IMR-90 (cell line): ENCODE data around the gene F2. TPM values are rescaled to one million over a fixed set of nuclear protein-coding genes. Genes with fewer than 3 reads are reported as not detected.

Experiments
- ATAC-seq: fragments of 200-7000 bp; cut with Tn5 transposase; 2 replicates; pipeline ENCODE4 v1.9.1; 2020; ENCODE audit warnings: low read depth, mild to moderate bottlenecking, moderate library complexity
- BruUV-seq: library from RNA; stranded (reverse); fragments of 400-500 nt; replicated peaks from 2 replicates; lab custom pipeline; 2021; lab: Mats Ljungman, UMichigan
- CTCF ChIA-PET: fragments of 300-600 bp; formaldehyde crosslinking; extraction: SDS; loops from one replicate; lab custom pipeline; 2021; ENCODE audit warnings: antibody characterized with exemption; lab: Yijun Ruan, JAX
- POLR2A ChIA-PET: fragments of 300-600 bp; sonication (Branson Sonifier 250); formaldehyde crosslinking; loops from one replicate; lab custom pipeline; 2022; ENCODE audit warnings: antibody characterized with exemption; ENCODE audit not compliant: unreplicated experiment; lab: Charles Lee
- DNase-seq: peaks from one replicate; pipeline ENCODE4 v3.0.0; 2013
- H2AFZ ChIP-seq: replicated peaks from 2 replicates; pipeline ENCODE3; 2013; ENCODE audit warnings: low read length, mild to moderate bottlenecking; ENCODE audit not compliant: poor library complexity
- H2AK5ac ChIP-seq: 2 replicates; pipeline ENCODE4 v1.6.1; 2013; ENCODE audit warnings: low read depth, low read length, inconsistent platforms
- H2AK9ac ChIP-seq: replicated peaks from 2 replicates; pipeline ENCODE3; 2013; ENCODE audit warnings: mild to moderate bottlenecking, low read depth, low read length, moderate library complexity; ENCODE audit not compliant: poor library complexity
- H2BK120ac ChIP-seq: 2 replicates; pipeline ENCODE4 v1.6.1; 2013; ENCODE audit warnings: low read depth, low read length, inconsistent platforms
- H2BK15ac ChIP-seq: 3 replicates; pipeline ENCODE4 v1.6.1; 2013; ENCODE audit warnings: low read depth, low read length, inconsistent platforms
- H2BK20ac ChIP-seq: 2 replicates; pipeline ENCODE4 v1.6.1; 2013; ENCODE audit warnings: low read depth, mild to moderate bottlenecking, inconsistent platforms, low read length, moderate library complexity
- H2BK5ac ChIP-seq: 2 replicates; pipeline ENCODE4 v1.6.1; 2013; ENCODE audit warnings: mild to moderate bottlenecking, low read depth, low read length, inconsistent platforms; ENCODE audit not compliant: poor library complexity, severe bottlenecking
- H3K14ac ChIP-seq: replicated peaks from 2 replicates; pipeline ENCODE4 v1.6.1; 2013; ENCODE audit warnings: low read depth, low read length, inconsistent platforms
- H3K18ac ChIP-seq: 2 replicates; pipeline ENCODE4 v1.6.1; 2013; ENCODE audit warnings: low read depth, low read length, control low read depth
- H3K23ac ChIP-seq: 2 replicates; pipeline ENCODE4 v1.6.1; 2013; ENCODE audit warnings: low read depth, low read length, inconsistent platforms
- H3K27ac ChIP-seq: 2 replicates; pipeline ENCODE4 v1.5.1; 2013; ENCODE audit warnings: mild to moderate bottlenecking, control low read depth, low read length; ENCODE audit not compliant: insufficient read depth
- H3K27me3 ChIP-seq: 2 replicates; pipeline ENCODE4 v1.6.1; 2013; ENCODE audit warnings: low read length; ENCODE audit not compliant: control insufficient read depth, insufficient read depth
- H3K36me3 ChIP-seq: 2 replicates; pipeline ENCODE4 v1.6.1; 2013; ENCODE audit warnings: low read length, mixed read lengths; ENCODE audit not compliant: control insufficient read depth, insufficient read depth
- H3K4ac ChIP-seq: 2 replicates; pipeline ENCODE4 v1.6.1; 2013; ENCODE audit warnings: low read depth, low read length, inconsistent platforms
- H3K4me1 ChIP-seq: 2 replicates; pipeline ENCODE4 v1.6.1; 2013; ENCODE audit warnings: low read length, mixed read lengths; ENCODE audit not compliant: control insufficient read depth, insufficient read depth
- H3K4me2 ChIP-seq: 2 replicates; pipeline ENCODE4 v1.6.1; 2013; ENCODE audit warnings: low read depth, mild to moderate bottlenecking, control low read depth, low read length, moderate library complexity
- H3K4me3 ChIP-seq: 2 replicates; pipeline ENCODE4 v1.5.1; 2013; ENCODE audit warnings: low read depth, mild to moderate bottlenecking, control low read depth, low read length, moderate library complexity; ENCODE audit not compliant: insufficient read depth
- H3K56ac ChIP-seq: 2 replicates; pipeline ENCODE4 v1.6.1; 2013; ENCODE audit warnings: low read length, inconsistent platforms; ENCODE audit not compliant: insufficient read depth; ENCODE audit errors: extremely low read depth
- H3K79me1 ChIP-seq, 2 experiments: 2 replicates each; pipeline ENCODE4 v1.6.1; 2013; ENCODE audit warnings: low read length in 2 of 2, inconsistent platforms in 1 of 2, low read depth in 1 of 2
- H3K9ac ChIP-seq: 2 replicates; pipeline ENCODE4 v1.6.1; 2013; ENCODE audit warnings: low read depth, low read length, control low read depth
- H3K9me1 ChIP-seq: 2 replicates; pipeline ENCODE4 v1.6.1; 2013; ENCODE audit warnings: low read length, inconsistent platforms; ENCODE audit not compliant: insufficient read depth
- H3K9me3 ChIP-seq: 2 replicates; pipeline ENCODE4 v1.6.1; 2013; ENCODE audit warnings: low read length; ENCODE audit not compliant: control insufficient read depth, insufficient read depth
- H4K20me1 ChIP-seq: 2 replicates; pipeline ENCODE4 v1.6.1; 2013; ENCODE audit warnings: low read length, inconsistent platforms; ENCODE audit not compliant: insufficient read depth
- H4K5ac ChIP-seq: 2 replicates; pipeline ENCODE4 v1.6.1; 2013; ENCODE audit warnings: mild to moderate bottlenecking, low read depth, low read length, control low read depth
- H4K8ac ChIP-seq, 2 experiments: 2 replicates each; pipeline ENCODE4 v1.6.1; 2013; ENCODE audit warnings: low read depth in 2 of 2, low read length in 2 of 2, control low read depth in 1 of 2, inconsistent platforms in 1 of 2
- H4K91ac ChIP-seq: 2 replicates; pipeline ENCODE4 v1.6.1; 2013; ENCODE audit warnings: low read depth, low read length, inconsistent platforms; ENCODE audit not compliant: insufficient read depth
- CEBPB ChIP-seq: IDR thresholded peaks from 2 replicates; pipeline ENCODE4 v1.6.1; 2012; ENCODE audit warnings: low read depth, low read length, improper control_type of control experiment
- FOS ChIP-seq: fragments of 150-350 bp; IDR thresholded peaks from 2 replicates; pipeline ENCODE4 v1.6.1; 2016; ENCODE audit warnings: low read depth, low read length
- MAFK ChIP-seq: IDR thresholded peaks from 2 replicates; pipeline ENCODE4 v1.6.1; 2012; ENCODE audit warnings: low read depth, low read length, improper control_type of control experiment
- SMC3 ChIP-seq: fragments of 150-350 bp; IDR thresholded peaks from 2 replicates; pipeline ENCODE4 v1.6.1; 2016; ENCODE audit warnings: low read depth, mild to moderate bottlenecking, antibody characterized with exemption, low read length, moderate library complexity
- WGBS, 2 experiments: methylation state at CpG; one replicate each; pipeline versions ENCODE4 v1.1.5 to v1.1.7; 2013; ENCODE audit warnings: missing lambda C conversion rate in 2 of 2; ENCODE audit not compliant: insufficient read length in 1 of 2; ENCODE audit errors: extremely low coverage in 2 of 2; 5-methylcytosine and 5-hydroxymethylcytosine counted together
- dilution Hi-C: fragments of 300-500 bp; cut with HindIII; formaldehyde crosslinking; loops from one replicate; pipeline ENCODE4 v1.14.3; 2018; ENCODE audit warnings: low sequenced_read_pairs; ENCODE audit not compliant: unreplicated experiment
- in situ Hi-C: fragments of 300-500 bp; cut with MboI; formaldehyde crosslinking; loops from 3 replicates; pipeline ENCODE4 v1.14.3; 2019; ENCODE audit warnings: low sequenced_read_pairs, inconsistent platforms, mixed read lengths
- intact Hi-C: fragments of 100-400 bp; cut with micrococcal nuclease; formaldehyde crosslinking; loops from 2 replicates; pipeline ENCODE4 v1.10.0; 2022
- polyA plus RNA-seq, 3 experiments: library from polyadenylated mRNA; depleted of rRNA; stranded (reverse); fragments of >200 nt; gene quantifications; 2 replicates each; pipeline ENCODE4 v1.2.3, GENCODE V29; 2012; ENCODE audit warnings: low replicate concordance in 1 of 3
- total RNA-seq: library from RNA; depleted of rRNA; stranded (reverse); fragments of >200 nt; gene quantifications from 2 replicates; pipeline ENCODE4 v1.2.3, GENCODE V29; 2012
- TF ChIP-seq, protein P1 (sequence below): fragments of 150-350 bp; IDR thresholded peaks from 2 replicates; pipeline ENCODE4 v1.6.1; 2016; ENCODE audit warnings: low read depth, mild to moderate bottlenecking, low read length, moderate library complexity, borderline replicate concordance
- TF ChIP-seq, protein P2 (sequence below): conservative IDR thresholded peaks from 2 replicates; pipeline ENCODE4 v1.5.1; 2012; ENCODE audit warnings: mild to moderate bottlenecking, low read depth, low read length, improper control_type of control experiment

The F2 gene
- total and polyA plus RNA-seq, 2 of the 4 experiments (the other 2 are of a cell fraction) = not detected

DNA sequence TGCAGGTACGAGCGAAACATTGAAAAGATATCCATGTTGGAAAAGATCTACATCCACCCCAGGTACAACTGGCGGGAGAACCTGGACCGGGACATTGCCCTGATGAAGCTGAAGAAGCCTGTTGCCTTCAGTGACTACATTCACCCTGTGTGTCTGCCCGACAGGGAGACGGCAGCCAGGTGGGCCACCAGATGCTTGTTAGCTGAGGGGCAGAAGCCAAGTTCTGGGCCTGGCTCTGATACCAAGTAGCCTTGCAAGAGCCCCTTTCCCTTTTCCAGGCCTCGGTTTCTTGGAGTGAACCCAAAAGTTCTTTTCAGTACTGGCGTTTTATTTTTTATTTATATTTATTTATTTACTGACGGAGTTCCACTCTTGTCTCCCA, 9.6 kb downstream of the F2 start:
- TF ChIP-seq MAFK (no peak), CEBPB (no peak), FOS (no peak), SMC3 (no peak)
- TF ChIP-seq, protein P1, sequence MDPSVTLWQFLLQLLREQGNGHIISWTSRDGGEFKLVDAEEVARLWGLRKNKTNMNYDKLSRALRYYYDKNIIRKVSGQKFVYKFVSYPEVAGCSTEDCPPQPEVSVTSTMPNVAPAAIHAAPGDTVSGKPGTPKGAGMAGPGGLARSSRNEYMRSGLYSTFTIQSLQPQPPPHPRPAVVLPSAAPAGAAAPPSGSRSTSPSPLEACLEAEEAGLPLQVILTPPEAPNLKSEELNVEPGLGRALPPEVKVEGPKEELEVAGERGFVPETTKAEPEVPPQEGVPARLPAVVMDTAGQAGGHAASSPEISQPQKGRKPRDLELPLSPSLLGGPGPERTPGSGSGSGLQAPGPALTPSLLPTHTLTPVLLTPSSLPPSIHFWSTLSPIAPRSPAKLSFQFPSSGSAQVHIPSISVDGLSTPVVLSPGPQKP = no peak
- TF ChIP-seq, protein P2, sequence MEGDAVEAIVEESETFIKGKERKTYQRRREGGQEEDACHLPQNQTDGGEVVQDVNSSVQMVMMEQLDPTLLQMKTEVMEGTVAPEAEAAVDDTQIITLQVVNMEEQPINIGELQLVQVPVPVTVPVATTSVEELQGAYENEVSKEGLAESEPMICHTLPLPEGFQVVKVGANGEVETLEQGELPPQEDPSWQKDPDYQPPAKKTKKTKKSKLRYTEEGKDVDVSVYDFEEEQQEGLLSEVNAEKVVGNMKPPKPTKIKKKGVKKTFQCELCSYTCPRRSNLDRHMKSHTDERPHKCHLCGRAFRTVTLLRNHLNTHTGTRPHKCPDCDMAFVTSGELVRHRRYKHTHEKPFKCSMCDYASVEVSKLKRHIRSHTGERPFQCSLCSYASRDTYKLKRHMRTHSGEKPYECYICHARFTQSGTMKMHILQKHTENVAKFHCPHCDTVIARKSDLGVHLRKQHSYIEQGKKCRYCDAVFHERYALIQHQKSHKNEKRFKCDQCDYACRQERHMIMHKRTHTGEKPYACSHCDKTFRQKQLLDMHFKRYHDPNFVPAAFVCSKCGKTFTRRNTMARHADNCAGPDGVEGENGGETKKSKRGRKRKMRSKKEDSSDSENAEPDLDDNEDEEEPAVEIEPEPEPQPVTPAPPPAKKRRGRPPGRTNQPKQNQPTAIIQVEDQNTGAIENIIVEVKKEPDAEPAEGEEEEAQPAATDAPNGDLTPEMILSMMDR = no peak
- Histone ChIP-seq H2BK5ac (no peak overlapping the region), H4K5ac (no peak overlapping the region), H2AFZ (no peak overlapping the region), H3K79me1 (no peaks in the 10 kb centered on the region), H3K4me3 (no peak overlapping the region), H2AK9ac (no peak overlapping the region), H4K91ac (no peak overlapping the region), H2AK5ac (no peak overlapping the region), H3K4me2 (no peak overlapping the region), H2BK15ac (no peak overlapping the region), H3K4me1 (no peaks in the 10 kb centered on the region), H3K27me3 (no peaks in the 10 kb centered on the region), H3K36me3 (no peaks in the 10 kb centered on the region), H3K4ac (no peak overlapping the region), H3K18ac (no peak overlapping the region), H4K20me1 (no peaks in the 10 kb centered on the region), H3K14ac (no peak overlapping the region), H4K8ac (no peak overlapping the region), H3K56ac (no peak overlapping the region), H2BK20ac (no peak overlapping the region), H3K27ac (no peak overlapping the region), H2BK120ac (no peak overlapping the region), H3K9me1 (0 out of 2 replicates have a peak, but pooled peaks cover 3% of the 10 kb centered on the region), H3K9ac (no peak overlapping the region), H3K9me3 (no peaks in the 10 kb centered on the region), H3K23ac (no peak overlapping the region)
- CTCF ChIA-PET = no interaction called here
- DNase-seq (no peak), ATAC-seq (no peak)
- no TSS peak for BruUV-seq
- dilution Hi-C loops = no loop called here
- POLR2A ChIA-PET = no interaction called here
- intact Hi-C loops = no loop called here
- WGBS, 2 experiments = 83% methylated on average over 1 of the region's 9 CpGs; no CpG with 5 or more reads in 1 of the 2 experiments
- in situ Hi-C loops = no loop called here
